IMR-90 (cell line): Measurements from ENCODE around the gene GGPS1. TPM values are rescaled to one million over a fixed set of nuclear protein-coding genes. Genes with fewer than 3 reads are reported as not detected.

Source experiments
- ATAC-seq: fragments of 200-7000 bp; cut with Tn5 transposase; 2 replicates; pipeline ENCODE4 v1.9.1; 2020; ENCODE audit warnings: low read depth, mild to moderate bottlenecking, moderate library complexity
- BruUV-seq: library from RNA; stranded (reverse); fragments of 400-500 nt; replicated peaks from 2 replicates; lab custom pipeline; 2021; lab: Mats Ljungman, UMichigan
- CTCF ChIA-PET: fragments of 300-600 bp; formaldehyde crosslinking; extraction: SDS; loops from one replicate; lab custom pipeline; 2021; ENCODE audit warnings: antibody characterized with exemption; lab: Yijun Ruan, JAX
- POLR2A ChIA-PET: fragments of 300-600 bp; sonication (Branson Sonifier 250); formaldehyde crosslinking; loops from one replicate; lab custom pipeline; 2022; ENCODE audit warnings: antibody characterized with exemption; ENCODE audit not compliant: unreplicated experiment; lab: Charles Lee
- DNase-seq: peaks from one replicate; pipeline ENCODE4 v3.0.0; 2013
- H2AFZ ChIP-seq: replicated peaks from 2 replicates; pipeline ENCODE3; 2013; ENCODE audit warnings: low read length, mild to moderate bottlenecking; ENCODE audit not compliant: poor library complexity
- H2AK5ac ChIP-seq: 2 replicates; pipeline ENCODE4 v1.6.1; 2013; ENCODE audit warnings: low read depth, low read length, inconsistent platforms
- H2AK9ac ChIP-seq: replicated peaks from 2 replicates; pipeline ENCODE3; 2013; ENCODE audit warnings: mild to moderate bottlenecking, low read depth, low read length, moderate library complexity; ENCODE audit not compliant: poor library complexity
- H2BK120ac ChIP-seq: 2 replicates; pipeline ENCODE4 v1.6.1; 2013; ENCODE audit warnings: low read depth, low read length, inconsistent platforms
- H2BK15ac ChIP-seq: 3 replicates; pipeline ENCODE4 v1.6.1; 2013; ENCODE audit warnings: low read depth, low read length, inconsistent platforms
- H2BK20ac ChIP-seq: 2 replicates; pipeline ENCODE4 v1.6.1; 2013; ENCODE audit warnings: low read depth, mild to moderate bottlenecking, inconsistent platforms, low read length, moderate library complexity
- H2BK5ac ChIP-seq: 2 replicates; pipeline ENCODE4 v1.6.1; 2013; ENCODE audit warnings: mild to moderate bottlenecking, low read depth, low read length, inconsistent platforms; ENCODE audit not compliant: poor library complexity, severe bottlenecking
- H3K14ac ChIP-seq: replicated peaks from 2 replicates; pipeline ENCODE4 v1.6.1; 2013; ENCODE audit warnings: low read depth, low read length, inconsistent platforms
- H3K18ac ChIP-seq: 2 replicates; pipeline ENCODE4 v1.6.1; 2013; ENCODE audit warnings: low read depth, low read length, control low read depth
- H3K23ac ChIP-seq: 2 replicates; pipeline ENCODE4 v1.6.1; 2013; ENCODE audit warnings: low read depth, low read length, inconsistent platforms
- H3K27ac ChIP-seq: 2 replicates; pipeline ENCODE4 v1.5.1; 2013; ENCODE audit warnings: mild to moderate bottlenecking, control low read depth, low read length; ENCODE audit not compliant: insufficient read depth
- H3K27me3 ChIP-seq: 2 replicates; pipeline ENCODE4 v1.6.1; 2013; ENCODE audit warnings: low read length; ENCODE audit not compliant: control insufficient read depth, insufficient read depth
- H3K36me3 ChIP-seq: 2 replicates; pipeline ENCODE4 v1.6.1; 2013; ENCODE audit warnings: low read length, mixed read lengths; ENCODE audit not compliant: control insufficient read depth, insufficient read depth
- H3K4ac ChIP-seq: 2 replicates; pipeline ENCODE4 v1.6.1; 2013; ENCODE audit warnings: low read depth, low read length, inconsistent platforms
- H3K4me1 ChIP-seq: 2 replicates; pipeline ENCODE4 v1.6.1; 2013; ENCODE audit warnings: low read length, mixed read lengths; ENCODE audit not compliant: control insufficient read depth, insufficient read depth
- H3K4me2 ChIP-seq: 2 replicates; pipeline ENCODE4 v1.6.1; 2013; ENCODE audit warnings: low read depth, mild to moderate bottlenecking, control low read depth, low read length, moderate library complexity
- H3K4me3 ChIP-seq: 2 replicates; pipeline ENCODE4 v1.5.1; 2013; ENCODE audit warnings: low read depth, mild to moderate bottlenecking, control low read depth, low read length, moderate library complexity; ENCODE audit not compliant: insufficient read depth
- H3K56ac ChIP-seq: 2 replicates; pipeline ENCODE4 v1.6.1; 2013; ENCODE audit warnings: low read length, inconsistent platforms; ENCODE audit not compliant: insufficient read depth; ENCODE audit errors: extremely low read depth
- H3K79me1 ChIP-seq, 2 experiments: 2 replicates each; pipeline ENCODE4 v1.6.1; 2013; ENCODE audit warnings: low read length in 2 of 2, inconsistent platforms in 1 of 2, low read depth in 1 of 2
- H3K9ac ChIP-seq: 2 replicates; pipeline ENCODE4 v1.6.1; 2013; ENCODE audit warnings: low read depth, low read length, control low read depth
- H3K9me1 ChIP-seq: 2 replicates; pipeline ENCODE4 v1.6.1; 2013; ENCODE audit warnings: low read length, inconsistent platforms; ENCODE audit not compliant: insufficient read depth
- H3K9me3 ChIP-seq: 2 replicates; pipeline ENCODE4 v1.6.1; 2013; ENCODE audit warnings: low read length; ENCODE audit not compliant: control insufficient read depth, insufficient read depth
- H4K20me1 ChIP-seq: 2 replicates; pipeline ENCODE4 v1.6.1; 2013; ENCODE audit warnings: low read length, inconsistent platforms; ENCODE audit not compliant: insufficient read depth
- H4K5ac ChIP-seq: 2 replicates; pipeline ENCODE4 v1.6.1; 2013; ENCODE audit warnings: mild to moderate bottlenecking, low read depth, low read length, control low read depth
- H4K8ac ChIP-seq, 2 experiments: 2 replicates each; pipeline ENCODE4 v1.6.1; 2013; ENCODE audit warnings: low read depth in 2 of 2, low read length in 2 of 2, control low read depth in 1 of 2, inconsistent platforms in 1 of 2
- H4K91ac ChIP-seq: 2 replicates; pipeline ENCODE4 v1.6.1; 2013; ENCODE audit warnings: low read depth, low read length, inconsistent platforms; ENCODE audit not compliant: insufficient read depth
- BHLHE40 ChIP-seq: fragments of 150-350 bp; IDR thresholded peaks from 2 replicates; pipeline ENCODE4 v1.6.1; 2016; ENCODE audit warnings: mild to moderate bottlenecking, low read depth, low read length
- CEBPB ChIP-seq: IDR thresholded peaks from 2 replicates; pipeline ENCODE4 v1.6.1; 2012; ENCODE audit warnings: low read depth, low read length, improper control_type of control experiment
- CHD1 ChIP-seq: IDR thresholded peaks from 2 replicates; pipeline ENCODE4 v1.6.1; 2012; ENCODE audit warnings: low read depth, low read length, improper control_type of control experiment
- FOS ChIP-seq: fragments of 150-350 bp; IDR thresholded peaks from 2 replicates; pipeline ENCODE4 v1.6.1; 2016; ENCODE audit warnings: low read depth, low read length
- MAFK ChIP-seq: IDR thresholded peaks from 2 replicates; pipeline ENCODE4 v1.6.1; 2012; ENCODE audit warnings: low read depth, low read length, improper control_type of control experiment
- MAZ ChIP-seq: IDR thresholded peaks from 2 replicates; pipeline ENCODE4 v1.6.1; 2012; ENCODE audit warnings: low read depth, mild to moderate bottlenecking, low read length, improper control_type of control experiment, moderate library complexity, borderline replicate concordance
- MXI1 ChIP-seq: IDR thresholded peaks from 2 replicates; pipeline ENCODE4 v1.6.1; 2012; ENCODE audit warnings: low read depth, mild to moderate bottlenecking, low read length, moderate library complexity, borderline replicate concordance
- NFE2L2 ChIP-seq: fragments of 150-350 bp; IDR thresholded peaks from 2 replicates; pipeline ENCODE4 v1.6.1; 2016; ENCODE audit warnings: low read depth, mild to moderate bottlenecking, low read length
- POLR2A ChIP-seq: IDR thresholded peaks from 2 replicates; pipeline ENCODE4 v1.6.1; 2012; ENCODE audit warnings: mild to moderate bottlenecking, low read depth, low read length
- RAD21 ChIP-seq: IDR thresholded peaks from 2 replicates; pipeline ENCODE4 v1.6.1; 2012; ENCODE audit warnings: low read length, improper control_type of control experiment
- RCOR1 ChIP-seq: IDR thresholded peaks from 2 replicates; pipeline ENCODE4 v1.6.1; 2012; ENCODE audit warnings: mild to moderate bottlenecking, low read length, improper control_type of control experiment; ENCODE audit not compliant: insufficient replicate concordance
- RFX5 ChIP-seq: IDR thresholded peaks from 2 replicates; pipeline ENCODE4 v1.8.0; 2012; ENCODE audit warnings: low read depth, mild to moderate bottlenecking, low read length, moderate library complexity
- SMC3 ChIP-seq: fragments of 150-350 bp; IDR thresholded peaks from 2 replicates; pipeline ENCODE4 v1.6.1; 2016; ENCODE audit warnings: low read depth, mild to moderate bottlenecking, antibody characterized with exemption, low read length, moderate library complexity
- WGBS, 2 experiments: methylation state at CpG; one replicate each; pipeline versions ENCODE4 v1.1.5 to v1.1.7; 2013; ENCODE audit warnings: missing lambda C conversion rate in 2 of 2; ENCODE audit not compliant: insufficient read length in 1 of 2; ENCODE audit errors: extremely low coverage in 2 of 2; 5-methylcytosine and 5-hydroxymethylcytosine counted together
- dilution Hi-C: fragments of 300-500 bp; cut with HindIII; formaldehyde crosslinking; loops from one replicate; pipeline ENCODE4 v1.14.3; 2018; ENCODE audit warnings: low sequenced_read_pairs; ENCODE audit not compliant: unreplicated experiment
- in situ Hi-C: fragments of 300-500 bp; cut with MboI; formaldehyde crosslinking; loops from 3 replicates; pipeline ENCODE4 v1.14.3; 2019; ENCODE audit warnings: low sequenced_read_pairs, inconsistent platforms, mixed read lengths
- intact Hi-C: fragments of 100-400 bp; cut with micrococcal nuclease; formaldehyde crosslinking; loops from 2 replicates; pipeline ENCODE4 v1.10.0; 2022
- polyA plus RNA-seq, 3 experiments: library from polyadenylated mRNA; depleted of rRNA; stranded (reverse); fragments of >200 nt; gene quantifications; 2 replicates each; pipeline ENCODE4 v1.2.3, GENCODE V29; 2012; ENCODE audit warnings: low replicate concordance in 1 of 3
- total RNA-seq: library from RNA; depleted of rRNA; stranded (reverse); fragments of >200 nt; gene quantifications from 2 replicates; pipeline ENCODE4 v1.2.3, GENCODE V29; 2012
- TF ChIP-seq, protein P1 (sequence below): conservative IDR thresholded peaks from 2 replicates; pipeline ENCODE4 v1.5.1; 2012; ENCODE audit warnings: mild to moderate bottlenecking, low read depth, low read length, improper control_type of control experiment
- TF ChIP-seq, protein P2 (sequence below): fragments of 150-350 bp; IDR thresholded peaks from 2 replicates; pipeline ENCODE4 v1.6.1; 2017; ENCODE audit warnings: mild to moderate bottlenecking, antibody characterized with exemption, low read length, low read depth

The GGPS1 gene
- total and polyA plus RNA-seq, 2 of the 4 experiments (the other 2 are of a cell fraction), result 16.4 to 21.5 TPM

GRCh38 chr1:235279694-235280093, 48.7 kb upstream of the GGPS1 start (continued):
- TF ChIP-seq, protein P1, sequence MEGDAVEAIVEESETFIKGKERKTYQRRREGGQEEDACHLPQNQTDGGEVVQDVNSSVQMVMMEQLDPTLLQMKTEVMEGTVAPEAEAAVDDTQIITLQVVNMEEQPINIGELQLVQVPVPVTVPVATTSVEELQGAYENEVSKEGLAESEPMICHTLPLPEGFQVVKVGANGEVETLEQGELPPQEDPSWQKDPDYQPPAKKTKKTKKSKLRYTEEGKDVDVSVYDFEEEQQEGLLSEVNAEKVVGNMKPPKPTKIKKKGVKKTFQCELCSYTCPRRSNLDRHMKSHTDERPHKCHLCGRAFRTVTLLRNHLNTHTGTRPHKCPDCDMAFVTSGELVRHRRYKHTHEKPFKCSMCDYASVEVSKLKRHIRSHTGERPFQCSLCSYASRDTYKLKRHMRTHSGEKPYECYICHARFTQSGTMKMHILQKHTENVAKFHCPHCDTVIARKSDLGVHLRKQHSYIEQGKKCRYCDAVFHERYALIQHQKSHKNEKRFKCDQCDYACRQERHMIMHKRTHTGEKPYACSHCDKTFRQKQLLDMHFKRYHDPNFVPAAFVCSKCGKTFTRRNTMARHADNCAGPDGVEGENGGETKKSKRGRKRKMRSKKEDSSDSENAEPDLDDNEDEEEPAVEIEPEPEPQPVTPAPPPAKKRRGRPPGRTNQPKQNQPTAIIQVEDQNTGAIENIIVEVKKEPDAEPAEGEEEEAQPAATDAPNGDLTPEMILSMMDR, result no peak
- no peak for TF ChIP-seq BHLHE40

DNA sequence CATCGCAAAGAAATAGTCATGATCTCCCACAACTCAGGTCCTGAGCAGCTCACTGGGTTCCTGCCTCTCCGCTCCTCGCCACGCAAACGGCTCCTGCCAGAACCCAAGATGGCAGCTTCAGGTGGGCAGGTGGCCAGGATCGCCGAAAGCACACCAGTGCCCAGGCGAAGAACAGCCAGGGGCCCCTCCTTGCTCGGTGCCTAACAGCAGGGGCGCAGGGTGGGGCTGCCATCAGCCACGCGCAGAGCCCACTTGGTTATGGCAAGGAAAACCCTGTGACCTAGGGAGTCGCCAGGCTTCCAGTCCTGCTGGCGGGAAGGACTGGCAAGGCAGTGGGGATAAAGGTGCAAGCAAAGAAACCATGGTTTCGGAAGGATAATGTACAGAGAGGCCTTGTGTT, 47.9 kb upstream of the GGPS1 start:
- H4K8ac ChIP-seq, result no peak overlapping the region
- no peak for DNase-seq
- ChIA-PET POLR2A (no interaction called here), CTCF (no interaction called here)
- no peak overlapping the region for H2BK20ac ChIP-seq
- H3K4me1 ChIP-seq, result peaks cover 2% of the 10 kb centered on the region; the same call in 1 of the 2 replicates
- dilution Hi-C loops (no loop called here), intact Hi-C loops (no loop called here), in situ Hi-C loops (no loop called here)
- ATAC-seq, result no peak
- H3K23ac ChIP-seq, result no peak overlapping the region
- H3K4ac ChIP-seq, result no peak overlapping the region
- H3K9me3 ChIP-seq, result no peaks in the 10 kb centered on the region
- H3K18ac ChIP-seq, result no peak overlapping the region
- no peak overlapping the region for H3K9ac ChIP-seq
- H3K14ac ChIP-seq, result no peak overlapping the region
- no TSS peak for BruUV-seq
- H3K4me2 ChIP-seq, result no peak overlapping the region
- WGBS, 2 experiments, result 90% methylated on average over 2 of the region's 15 CpGs; no CpG with 5 or more reads in 1 of the 2 experiments
- H3K27me3 ChIP-seq, result no peaks in the 10 kb centered on the region
- H2AK9ac ChIP-seq, result no peak overlapping the region
- no peak overlapping the region for H3K56ac ChIP-seq
- no peak overlapping the region for H3K27ac ChIP-seq
- H2AK5ac ChIP-seq, result no peak overlapping the region
- peaks cover 14 to 75% of the 10 kb centered on the region in 2 experiments for H3K79me1 ChIP-seq
- H4K5ac ChIP-seq, result no peak overlapping the region
- no peak overlapping the region for H2BK5ac ChIP-seq
- H4K91ac ChIP-seq, result no peak overlapping the region
- H2BK15ac ChIP-seq, result no peak overlapping the region
- H2BK120ac ChIP-seq, result no peak overlapping the region
- no peak overlapping the region for H3K4me3 ChIP-seq
- H3K36me3 ChIP-seq, result no peaks in the 10 kb centered on the region
- H4K20me1 ChIP-seq, result peaks cover 79% of the 10 kb centered on the region
- H2AFZ ChIP-seq, result no peak overlapping the region
- peaks cover 6% of the 10 kb centered on the region for H3K9me1 ChIP-seq
- no peak for TF ChIP-seq SMC3
- no peak for TF ChIP-seq NFE2L2
- no peak for TF ChIP-seq FOS
- no peak for TF ChIP-seq POLR2A
- no peak for TF ChIP-seq RAD21
- TF ChIP-seq RFX5, result no peak
- TF ChIP-seq MAFK, result no peak
- no peak for TF ChIP-seq MAZ
- no peak for TF ChIP-seq CEBPB
- TF ChIP-seq BHLHE40, result no peak
- no peak for TF ChIP-seq RCOR1
- TF ChIP-seq, protein P2, sequence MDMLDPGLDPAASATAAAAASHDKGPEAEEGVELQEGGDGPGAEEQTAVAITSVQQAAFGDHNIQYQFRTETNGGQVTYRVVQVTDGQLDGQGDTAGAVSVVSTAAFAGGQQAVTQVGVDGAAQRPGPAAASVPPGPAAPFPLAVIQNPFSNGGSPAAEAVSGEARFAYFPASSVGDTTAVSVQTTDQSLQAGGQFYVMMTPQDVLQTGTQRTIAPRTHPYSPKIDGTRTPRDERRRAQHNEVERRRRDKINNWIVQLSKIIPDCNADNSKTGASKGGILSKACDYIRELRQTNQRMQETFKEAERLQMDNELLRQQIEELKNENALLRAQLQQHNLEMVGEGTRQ, result no peak
- TF ChIP-seq CHD1, result no peak
- TF ChIP-seq MXI1, result no peak
